Measurements from ENCODE around the gene MRPL43. TPM values are rescaled to one million over a fixed set of nuclear protein-coding genes. Genes with fewer than 3 reads are reported as not detected.

The MRPL43 gene
- total RNA-seq, 2 donors from 2014 or later: 68.9 to 72.8 TPM

DNA sequence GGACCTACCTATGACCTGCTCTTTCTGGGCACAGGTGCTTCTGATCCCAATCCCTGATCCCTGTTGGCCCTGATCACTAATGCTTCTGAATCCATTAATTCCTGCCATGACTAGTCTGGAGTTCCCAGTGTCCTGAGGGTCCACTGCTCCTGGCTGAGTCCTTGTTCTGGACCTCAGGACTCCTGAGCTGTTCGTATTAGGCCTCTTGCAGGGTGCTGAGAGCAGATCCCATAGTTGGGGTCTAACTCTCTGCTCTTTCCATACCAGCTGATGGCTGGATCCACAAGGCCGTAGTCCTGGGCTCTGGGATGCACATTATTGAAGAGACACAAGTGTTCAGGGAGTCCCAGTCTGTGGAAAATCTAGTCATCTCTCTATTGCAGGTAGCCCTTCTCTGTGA, 7.0 kb downstream of the MRPL43 start:
- Histone ChIP-seq H3K27ac (ENCODE audit: low read depth, low read length) (no peak overlapping the region), H3K36me3 (ENCODE audit: control insufficient read depth, insufficient read depth, low read length) (peaks cover 32% of the 10 kb centered on the region), H3K9me3 (ENCODE audit: control insufficient read depth, low read length) (no peaks in the 10 kb centered on the region), H3K4me3 (ENCODE audit: low read length) (no peak overlapping the region), H3K4me1 (ENCODE audit: control insufficient read depth, insufficient read depth, low read length) (no peaks in the 10 kb centered on the region), H3K27me3 (ENCODE audit: control insufficient read depth, insufficient read depth, low read length, poor library complexity, severe bottlenecking) (no peaks in the 10 kb centered on the region), H3K9ac (ENCODE audit: extremely low read depth, low read length, poor library complexity, severe bottlenecking) (no peak overlapping the region)
- H3K4me1 Mint-ChIP-seq: no peaks in the 10 kb centered on the region
- no peak overlapping the region for H3K27ac Mint-ChIP-seq
- no peaks in the 10 kb centered on the region for H3K27me3 Mint-ChIP-seq (ENCODE audit: insufficient read depth)
- H3K9me3 Mint-ChIP-seq: no peaks in the 10 kb centered on the region
- TF ChIP-seq, protein P1, sequence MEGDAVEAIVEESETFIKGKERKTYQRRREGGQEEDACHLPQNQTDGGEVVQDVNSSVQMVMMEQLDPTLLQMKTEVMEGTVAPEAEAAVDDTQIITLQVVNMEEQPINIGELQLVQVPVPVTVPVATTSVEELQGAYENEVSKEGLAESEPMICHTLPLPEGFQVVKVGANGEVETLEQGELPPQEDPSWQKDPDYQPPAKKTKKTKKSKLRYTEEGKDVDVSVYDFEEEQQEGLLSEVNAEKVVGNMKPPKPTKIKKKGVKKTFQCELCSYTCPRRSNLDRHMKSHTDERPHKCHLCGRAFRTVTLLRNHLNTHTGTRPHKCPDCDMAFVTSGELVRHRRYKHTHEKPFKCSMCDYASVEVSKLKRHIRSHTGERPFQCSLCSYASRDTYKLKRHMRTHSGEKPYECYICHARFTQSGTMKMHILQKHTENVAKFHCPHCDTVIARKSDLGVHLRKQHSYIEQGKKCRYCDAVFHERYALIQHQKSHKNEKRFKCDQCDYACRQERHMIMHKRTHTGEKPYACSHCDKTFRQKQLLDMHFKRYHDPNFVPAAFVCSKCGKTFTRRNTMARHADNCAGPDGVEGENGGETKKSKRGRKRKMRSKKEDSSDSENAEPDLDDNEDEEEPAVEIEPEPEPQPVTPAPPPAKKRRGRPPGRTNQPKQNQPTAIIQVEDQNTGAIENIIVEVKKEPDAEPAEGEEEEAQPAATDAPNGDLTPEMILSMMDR (conservative IDR thresholded peaks at IDR 0.05): no peak
- peaks cover 50% of the 10 kb centered on the region for H3K36me3 Mint-ChIP-seq (ENCODE audit: low read depth)
- 97 to 100% methylated on average over 2 of the region's 2 CpGs for WGBS, 2 experiments (ENCODE audit: insufficient coverage in 1 of 2, insufficient read length in 1 of 2)
- no peak for DNase-seq
- no peak overlapping the region for H3K4me3 Mint-ChIP-seq

DNA sequence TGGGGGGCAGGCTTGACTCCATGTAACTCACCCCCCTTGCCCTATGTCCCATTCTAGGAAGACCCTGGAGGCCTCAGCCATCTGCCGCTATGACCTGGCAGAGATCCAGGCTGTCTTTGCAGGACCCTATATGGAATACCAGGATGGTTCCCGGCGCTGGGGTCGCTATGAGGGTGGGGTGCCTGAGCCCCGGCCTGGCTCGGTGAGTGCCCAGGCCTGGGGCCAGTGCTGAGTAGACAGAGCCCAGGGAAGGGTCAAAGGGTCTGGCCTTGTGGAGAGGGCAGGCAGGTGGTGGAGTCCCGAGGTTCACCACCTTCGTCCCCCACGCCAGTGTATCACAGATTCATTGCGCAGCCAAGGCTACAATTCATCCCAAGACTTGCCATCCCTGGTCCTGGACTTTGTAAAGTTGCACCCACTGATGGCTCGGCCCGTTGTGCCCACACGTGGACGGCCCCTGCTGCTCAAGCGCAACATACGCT, 7.5 kb downstream of the MRPL43 start:
- H3K27me3 ChIP-seq (ENCODE audit: control insufficient read depth, insufficient read depth, low read length, poor library complexity, severe bottlenecking): no peaks in the 10 kb centered on the region
- no peaks in the 10 kb centered on the region for H3K4me1 ChIP-seq (ENCODE audit: control insufficient read depth, insufficient read depth, low read length)
- peaks cover 46% of the 10 kb centered on the region for H3K36me3 Mint-ChIP-seq (ENCODE audit: low read depth)
- no peak overlapping the region for H3K4me3 Mint-ChIP-seq
- DNase-seq: peak; percentile 24
- H3K4me3 ChIP-seq (ENCODE audit: low read length): no peak overlapping the region
- TF ChIP-seq, protein P1 (conservative IDR thresholded peaks at IDR 0.05): no peak
- H3K9me3 ChIP-seq (ENCODE audit: control insufficient read depth, low read length): no peaks in the 10 kb centered on the region
- H3K27ac Mint-ChIP-seq: no peak overlapping the region
- H3K27ac ChIP-seq (ENCODE audit: low read depth, low read length): no peak overlapping the region
- no peaks in the 10 kb centered on the region for H3K4me1 Mint-ChIP-seq
- H3K9ac ChIP-seq (ENCODE audit: extremely low read depth, low read length, poor library complexity, severe bottlenecking): no peak overlapping the region
- H3K9me3 Mint-ChIP-seq: no peaks in the 10 kb centered on the region
- 95 to 100% methylated on average over 15 to 16 of the region's 16 CpGs for WGBS, 2 experiments (ENCODE audit: insufficient coverage in 1 of 2, insufficient read length in 1 of 2)
- H3K36me3 ChIP-seq (ENCODE audit: control insufficient read depth, insufficient read depth, low read length): peaks cover 27% of the 10 kb centered on the region
- no peaks in the 10 kb centered on the region for H3K27me3 Mint-ChIP-seq (ENCODE audit: insufficient read depth)

DNA sequence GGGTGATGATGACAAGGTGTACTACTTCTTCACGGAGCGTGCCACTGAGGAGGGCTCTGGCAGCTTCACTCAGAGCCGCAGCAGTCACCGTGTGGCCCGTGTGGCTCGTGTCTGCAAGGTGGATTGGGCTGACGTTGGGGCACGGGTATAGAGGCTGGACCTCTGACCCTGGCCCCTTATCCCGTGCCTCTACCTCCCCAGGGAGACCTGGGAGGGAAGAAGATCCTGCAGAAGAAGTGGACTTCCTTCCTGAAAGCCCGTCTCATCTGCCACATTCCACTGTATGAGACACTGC, 8.4 kb downstream of the MRPL43 start:
- no peak overlapping the region for H3K4me3 Mint-ChIP-seq
- H3K4me3 ChIP-seq (ENCODE audit: low read length): no peak overlapping the region
- H3K36me3 ChIP-seq (ENCODE audit: control insufficient read depth, insufficient read depth, low read length): peaks cover 25% of the 10 kb centered on the region
- H3K27me3 Mint-ChIP-seq (ENCODE audit: insufficient read depth): no peaks in the 10 kb centered on the region
- no peaks in the 10 kb centered on the region for H3K4me1 Mint-ChIP-seq
- WGBS, 2 experiments (ENCODE audit: insufficient coverage in 1 of 2, insufficient read length in 1 of 2): 93 to 97% methylated on average over 10 of the region's 10 CpGs
- no peak overlapping the region for H3K27ac Mint-ChIP-seq
- no peaks in the 10 kb centered on the region for H3K9me3 ChIP-seq (ENCODE audit: control insufficient read depth, low read length)
- H3K27ac ChIP-seq (ENCODE audit: low read depth, low read length): no peak overlapping the region
- peaks cover 46% of the 10 kb centered on the region for H3K36me3 Mint-ChIP-seq (ENCODE audit: low read depth)
- no peak for DNase-seq
- no peak overlapping the region for H3K9ac ChIP-seq (ENCODE audit: extremely low read depth, low read length, poor library complexity, severe bottlenecking)
- TF ChIP-seq, protein P1 (conservative IDR thresholded peaks at IDR 0.05): no peak
- no peaks in the 10 kb centered on the region for H3K9me3 Mint-ChIP-seq
- no peaks in the 10 kb centered on the region for H3K27me3 ChIP-seq (ENCODE audit: control insufficient read depth, insufficient read depth, low read length, poor library complexity, severe bottlenecking)
- no peaks in the 10 kb centered on the region for H3K4me1 ChIP-seq (ENCODE audit: control insufficient read depth, insufficient read depth, low read length)

Measured in endodermal cell (in vitro differentiated cells).